ENCODE data around the gene ZNF502.

Gene ZNF502

GRCh38 chr3:44729384-44729910, 17.0 kb downstream of the ZNF502 start, which contains the start of gene ZNF501:
Gene ZNF501 (plus strand): TSS chr3:44729635. CDS start chr3:44734422, 4,787 bp downstream.
- H3K4me3 ChIP-seq (ENCODE audit: low read length, poor library complexity, severe bottlenecking) = peak within 1 kb of the TSS; percentile 77

GRCh38 chr3:44734646-44735168, 22.2 kb downstream of the ZNF502 start:
- H3K27me3 ChIP-seq (ENCODE audit: insufficient read depth, low read length, poor library complexity, severe bottlenecking) = no peaks in the 10 kb centered on the region
- H3K36me3 ChIP-seq (ENCODE audit: insufficient read depth, low read length) = no peaks in the 10 kb centered on the region
- H3K9me3 ChIP-seq (ENCODE audit: insufficient read depth, low read depth, low read length) = peaks cover 36% of the 10 kb centered on the region

More at GRCh38 chr3:44729384-44729910, 17.0 kb downstream of the ZNF502 start, which contains the start of gene ZNF501:
- H3F3A ChIP-seq (ENCODE audit: low read depth) = no peaks in the 10 kb centered on the region
- no peaks in the 10 kb centered on the region for H3K36me3 ChIP-seq (ENCODE audit: insufficient read depth, low read length)
- peak within 1 kb of the TSS; percentile 71 for H3K9ac ChIP-seq (ENCODE audit: low read depth, low read length, poor library complexity, severe bottlenecking)
- H3K4me2 ChIP-seq (ENCODE audit: low read depth, low read length, poor library complexity, severe bottlenecking) = peak within 1 kb of the TSS; percentile 61
- TF ChIP-seq CTCF (conservative IDR thresholded peaks at IDR 0.05; ENCODE audit: low read length) = no peak
- TF ChIP-seq EZH2phosphoT487 (IDR thresholded peaks at IDR 0.05; ENCODE audit: borderline replicate concordance) = no peak
- H3K9me3 ChIP-seq (ENCODE audit: insufficient read depth, low read depth, low read length) = peaks cover 23% of the 10 kb centered on the region; the same call in 1 of the 2 replicates
- H4K20me1 ChIP-seq (ENCODE audit: insufficient read depth, low read length, poor library complexity, severe bottlenecking) = no peaks in the 10 kb centered on the region
- no peaks in the 10 kb centered on the region for H3K79me2 ChIP-seq (ENCODE audit: insufficient read depth, low read length)
- H3K9me2 ChIP-seq (replicated peaks; ENCODE audit: low read depth, low read length) = no peaks in the 10 kb centered on the region
- peak within 1 kb of the TSS; percentile 93 for H2AFZ ChIP-seq (ENCODE audit: low read length)
- H3K27me3 ChIP-seq (ENCODE audit: insufficient read depth, low read length, poor library complexity, severe bottlenecking) = peaks cover 4% of the 10 kb centered on the region
- no peaks in the 10 kb centered on the region for H3K4me1 ChIP-seq (ENCODE audit: insufficient read depth, low read length, poor library complexity, severe bottlenecking)

GRCh38 chr3:44761101-44761423, 48.6 kb downstream of the ZNF502 start:
- Histone ChIP-seq H3K36me3 (ENCODE audit: insufficient read depth, low read length) (no peaks in the 10 kb centered on the region), H4K20me1 (ENCODE audit: insufficient read depth, low read length, poor library complexity, severe bottlenecking) (no peaks in the 10 kb centered on the region), H3K4me2 (ENCODE audit: low read depth, low read length, poor library complexity, severe bottlenecking) (peak overlapping the region; percentile 90), H3K9ac (ENCODE audit: low read depth, low read length, poor library complexity, severe bottlenecking) (peak overlapping the region; percentile 91), H3F3A (ENCODE audit: low read depth) (no peaks in the 10 kb centered on the region), H3K4me1 (ENCODE audit: insufficient read depth, low read length, poor library complexity, severe bottlenecking) (peaks cover 30% of the 10 kb centered on the region), H3K79me2 (ENCODE audit: insufficient read depth, low read length) (peaks cover 67% of the 10 kb centered on the region), H2AFZ (ENCODE audit: low read length) (peak overlapping the region; percentile 90), H3K9me2 (replicated peaks; ENCODE audit: low read depth, low read length) (no peaks in the 10 kb centered on the region), H3K27me3 (ENCODE audit: insufficient read depth, low read length, poor library complexity, severe bottlenecking) (no peaks in the 10 kb centered on the region), H3K4me3 (ENCODE audit: low read length, poor library complexity, severe bottlenecking) (peak overlapping the region; percentile 91), H3K9me3 (ENCODE audit: insufficient read depth, low read depth, low read length) (peaks cover 10% of the 10 kb centered on the region; the same call in 1 of the 2 replicates)
- no peak for TF ChIP-seq EZH2phosphoT487 (IDR thresholded peaks at IDR 0.05; ENCODE audit: borderline replicate concordance)
- TF ChIP-seq CTCF (conservative IDR thresholded peaks at IDR 0.05; ENCODE audit: low read length) = no peak

More at GRCh38 chr3:44734646-44735168, 22.2 kb downstream of the ZNF502 start:
- H3K9ac ChIP-seq (ENCODE audit: low read depth, low read length, poor library complexity, severe bottlenecking) = no peak overlapping the region
- TF ChIP-seq CTCF (conservative IDR thresholded peaks at IDR 0.05; ENCODE audit: low read length) = no peak
- no peak for TF ChIP-seq EZH2phosphoT487 (IDR thresholded peaks at IDR 0.05; ENCODE audit: borderline replicate concordance)
- H3K9me2 ChIP-seq (replicated peaks; ENCODE audit: low read depth, low read length) = no peaks in the 10 kb centered on the region
- no peak overlapping the region for H3K4me2 ChIP-seq (ENCODE audit: low read depth, low read length, poor library complexity, severe bottlenecking)
- no peaks in the 10 kb centered on the region for H3K4me1 ChIP-seq (ENCODE audit: insufficient read depth, low read length, poor library complexity, severe bottlenecking)
- no peak overlapping the region for H2AFZ ChIP-seq (ENCODE audit: low read length)
- H3K79me2 ChIP-seq (ENCODE audit: insufficient read depth, low read length) = no peaks in the 10 kb centered on the region
- no peak overlapping the region for H3K4me3 ChIP-seq (ENCODE audit: low read length, poor library complexity, severe bottlenecking)
- no peaks in the 10 kb centered on the region for H4K20me1 ChIP-seq (ENCODE audit: insufficient read depth, low read length, poor library complexity, severe bottlenecking)
- H3F3A ChIP-seq (ENCODE audit: low read depth) = no peaks in the 10 kb centered on the region

Data from Loucy (cell line).